OCI-LY3 (cell line): ENCODE measurements around the gene KDM3B.

Source experiments
- H2AFZ ChIP-seq: fragments of 200-600, 300-600 bp; shearing (Covaris generic); 2 replicates; pipeline ENCODE4 v1.6.0; 2014; ENCODE audit warnings: antibody characterized with exemption, low read depth, low read length
- H3K27ac ChIP-seq: fragments of 200-600, 300-600 bp; sonication (generic); 2 replicates; pipeline ENCODE4 v1.5.1; 2014; ENCODE audit warnings: mild to moderate bottlenecking, low read length, moderate library complexity, mixed read lengths
- H3K27me3 ChIP-seq: fragments of 200-600, 300-600 bp; sonication (generic); 2 replicates; pipeline ENCODE4 v1.6.1; 2014; ENCODE audit warnings: low read depth, low read length, mixed read lengths
- H3K36me3 ChIP-seq: fragments of 200-600, 300-600 bp; sonication (generic); replicated peaks from 2 replicates; pipeline ENCODE3; 2014; ENCODE audit warnings: low read depth, low read length, mixed read lengths
- H3K4me1 ChIP-seq: fragments of 300-600, 200-600 bp; sonication (generic); 2 replicates; pipeline ENCODE4 v1.6.1; 2014; ENCODE audit warnings: low read length, mixed read lengths
- H3K4me2 ChIP-seq: fragments of 200-600, 300-600 bp; sonication (generic); 2 replicates; pipeline ENCODE4 v1.6.1; 2014; ENCODE audit warnings: low read length, mixed read lengths
- H3K4me3 ChIP-seq: fragments of 300-600, 200-600 bp; sonication (generic); 2 replicates; pipeline ENCODE4 v1.5.1; 2014; ENCODE audit warnings: antibody characterized with exemption, mild to moderate bottlenecking, low read length, moderate library complexity
- H3K79me2 ChIP-seq: fragments of 300-600, 200-600 bp; shearing (Covaris generic); 2 replicates; pipeline ENCODE4 v1.6.1; 2014; ENCODE audit warnings: mild to moderate bottlenecking, low read length, mixed read lengths
- H3K9ac ChIP-seq: fragments of 300-600, 200-600 bp; shearing (Covaris generic); 2 replicates; pipeline ENCODE4 v1.6.0; 2014; ENCODE audit warnings: mild to moderate bottlenecking, low read length, moderate library complexity
- H3K9me3 ChIP-seq: fragments of 200-600, 300-600 bp; shearing (Covaris generic); 2 replicates; pipeline ENCODE4 v1.6.1; 2014; ENCODE audit warnings: low read length, mixed read lengths; ENCODE audit not compliant: insufficient read depth
- H4K20me1 ChIP-seq: fragments of 200-600, 300-600 bp; sonication (generic); 2 replicates; pipeline ENCODE4 v1.6.1; 2016; ENCODE audit warnings: low read length, mixed read lengths; ENCODE audit not compliant: insufficient read depth
- CTCF ChIP-seq: fragments of 200-600, 300-600 bp; sonication (generic); IDR thresholded peaks from 2 replicates; pipeline ENCODE4 v1.5.1; 2014; ENCODE audit warnings: antibody characterized with exemption, low read length, low read depth
- EZH2phosphoT487 ChIP-seq: fragments of 200-600 bp; shearing (Covaris generic); IDR thresholded peaks from 2 replicates; pipeline ENCODE4 v1.6.1; 2018; ENCODE audit warnings: antibody characterized with exemption, mixed run types, low read depth

The KDM3B gene

GRCh38 chr5:138351056-138351455 is 1.4 kb upstream of the KDM3B start:
- no peak overlapping the region for H3K4me2 ChIP-seq
- H3K4me3 ChIP-seq, result no peak overlapping the region
- no peak overlapping the region for H3K27ac ChIP-seq
- no peak overlapping the region for H2AFZ ChIP-seq
- no peak for TF ChIP-seq CTCF
- no peak for TF ChIP-seq EZH2phosphoT487
- peaks cover 14% of the 10 kb centered on the region for H3K4me1 ChIP-seq
- peaks cover 35% of the 10 kb centered on the region for H3K79me2 ChIP-seq
- H3K36me3 ChIP-seq, result peaks cover 11% of the 10 kb centered on the region
- no peaks in the 10 kb centered on the region for H3K27me3 ChIP-seq
- H3K9ac ChIP-seq, result no peak overlapping the region
- H3K9me3 ChIP-seq, result no peaks in the 10 kb centered on the region
- peaks cover 19% of the 10 kb centered on the region for H4K20me1 ChIP-seq

- Histone ChIP-seq H3K27me3 (no peaks in the 10 kb centered on the region), H3K36me3 (peaks cover 11% of the 10 kb centered on the region), H3K4me3 (no peak overlapping the region), H3K9me3 (no peaks in the 10 kb centered on the region), H3K4me2 (no peak overlapping the region), H3K9ac (no peak overlapping the region), H3K79me2 (peaks cover 40% of the 10 kb centered on the region), H3K27ac (no peak overlapping the region), H3K4me1 (peaks cover 14% of the 10 kb centered on the region), H2AFZ (no peak overlapping the region), H4K20me1 (peaks cover 23% of the 10 kb centered on the region)
- TF ChIP-seq CTCF, result no peak
- TF ChIP-seq EZH2phosphoT487, result no peak
Observed at GRCh38 chr5:138351517-138351916, 968 bp upstream of the KDM3B start.

- Histone ChIP-seq H3K9ac (peak overlapping the region; percentile 98), H3K4me1 (peaks cover 14% of the 10 kb centered on the region), H3K4me2 (peak overlapping the region; percentile 89), H3K27me3 (no peaks in the 10 kb centered on the region), H3K4me3 (peak overlapping the region; percentile 98), H3K79me2 (peaks cover 54% of the 10 kb centered on the region), H3K36me3 (peaks cover 6% of the 10 kb centered on the region), H2AFZ (no peak overlapping the region; the same call in 1 of the 2 replicates), H3K9me3 (no peaks in the 10 kb centered on the region), H4K20me1 (peaks cover 23% of the 10 kb centered on the region), H3K27ac (peak overlapping the region; percentile 93)
- TF ChIP-seq CTCF, result peak; percentile 45
- TF ChIP-seq EZH2phosphoT487, result no peak
Observed at GRCh38 chr5:138352722-138353559, 456 bp downstream of the KDM3B start.

- no peak for TF ChIP-seq CTCF
- no peak for TF ChIP-seq EZH2phosphoT487
- peaks cover 3% of the 10 kb centered on the region for H3K36me3 ChIP-seq
- H3K27ac ChIP-seq, result peak overlapping the region; percentile 93
- peak overlapping the region; percentile 89 for H3K4me2 ChIP-seq
- no peak overlapping the region for H2AFZ ChIP-seq
- H3K4me1 ChIP-seq, result peaks cover 14% of the 10 kb centered on the region
- H3K79me2 ChIP-seq, result peaks cover 60% of the 10 kb centered on the region
- H3K9ac ChIP-seq, result peak overlapping the region; percentile 98
- peak overlapping the region; percentile 98 for H3K4me3 ChIP-seq
- H4K20me1 ChIP-seq, result peaks cover 23% of the 10 kb centered on the region
- no peaks in the 10 kb centered on the region for H3K27me3 ChIP-seq
- H3K9me3 ChIP-seq, result no peaks in the 10 kb centered on the region
Observed at GRCh38 chr5:138353560-138354080, 1.1 kb downstream of the KDM3B start.
